ENCODE measurements around the gene KCNN2. TPM values are rescaled to one million over a fixed set of nuclear protein-coding genes. Genes with fewer than 3 reads are reported as not detected.
A peak's percentile ranks its signal among the peaks of the same experiment; 100 is the strongest.

Gene KCNN2
- total and polyA plus RNA-seq, 10 of the 15 experiments (the other 5 are each of a cell fraction or from before 2014, with no cell fraction given): 0.21 to 3.6 (median 0.79) TPM

- TF ChIP-seq NBN (IDR thresholded peaks at IDR 0.05) (no peak), EED (IDR thresholded peaks at IDR 0.05; ENCODE audit: low read depth) (no peak), MTA2 (IDR thresholded peaks at IDR 0.05; ENCODE audit: low read depth) (no peak), RAD21 (IDR thresholded peaks at IDR 0.05; ENCODE audit: insufficient read depth, low read depth, low read length) (no peak), IKZF1 (conservative IDR thresholded peaks at IDR 0.05) (peak; percentile 58; the same call in 1 of the 2 replicates)
Measured at GRCh38 chr5:114362197-114362976, 517 bp downstream of the KCNN2 start (continued).

DNA sequence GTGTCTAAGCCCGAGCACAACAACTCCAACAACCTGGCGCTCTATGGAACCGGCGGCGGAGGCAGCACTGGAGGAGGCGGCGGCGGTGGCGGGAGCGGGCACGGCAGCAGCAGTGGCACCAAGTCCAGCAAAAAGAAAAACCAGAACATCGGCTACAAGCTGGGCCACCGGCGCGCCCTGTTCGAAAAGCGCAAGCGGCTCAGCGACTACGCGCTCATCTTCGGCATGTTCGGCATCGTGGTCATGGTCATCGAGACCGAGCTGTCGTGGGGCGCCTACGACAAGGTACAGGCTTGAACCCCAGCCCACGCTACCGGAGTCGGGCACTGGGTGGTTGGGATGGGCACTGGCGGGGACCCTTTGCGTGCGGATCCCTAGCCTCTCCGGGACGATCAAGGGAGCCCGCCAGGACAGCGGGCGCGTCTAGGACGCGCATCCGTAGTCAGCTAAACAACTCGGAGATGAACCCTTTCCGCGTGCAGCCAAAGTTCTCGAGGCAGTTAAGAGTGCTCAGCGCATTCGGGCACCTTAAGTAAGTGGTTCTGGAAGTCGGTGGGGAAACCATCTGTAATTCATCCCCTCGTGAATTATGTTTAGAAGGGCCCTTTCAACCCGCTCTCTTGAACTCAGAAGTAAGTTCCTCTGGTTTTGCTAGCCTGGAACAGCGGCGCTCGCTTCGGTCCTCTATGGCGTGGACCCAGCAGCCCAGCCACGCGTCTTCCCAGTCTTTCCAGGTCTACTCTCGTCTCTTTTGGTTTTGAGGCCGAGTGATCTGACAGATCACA lies 1.3 kb downstream of the KCNN2 start:
- H3K36me3 ChIP-seq (ENCODE audit: control insufficient read depth in 2 of 2, insufficient read depth in 2 of 2, low read length in 1 of 2): no peaks in the 10 kb centered on the region
- H3K9me3 ChIP-seq (replicated peaks; ENCODE audit: control insufficient read depth, insufficient read depth, low read length): no peaks in the 10 kb centered on the region; the same call in 2 of the 3 replicates
- 62% methylated on average over 62 of the region's 62 CpGs for WGBS (ENCODE audit: insufficient coverage, insufficient replicate concordance, low lambda C conversion rate, missing lambda C conversion rate)
- H3K4me3 ChIP-seq: no peak overlapping the region
- no peak overlapping the region for H2AFZ ChIP-seq (ENCODE audit: control insufficient read depth, low read depth, low read length)
- ChIA-PET SMC1A (ENCODE audit: uncharacterized antibody, unreplicated experiment) (interaction anchor here (0.8 to 13.1 kb wide), 9 partner anchors 18 to 87 kb away, joined by 3 to 297 read pairs (median 10); no protein-coding TSS in a partner anchor), CTCF (interaction anchor here (0.9 to 10.8 kb wide), 5 partner anchors 24 to 85 kb away, joined by 3 to 347 read pairs (median 8); no protein-coding TSS in a partner anchor), RAD21 (ENCODE audit: unreplicated experiment) (interaction anchor here (0.7 to 13.6 kb wide), 9 partner anchors 47 to 97 kb away, joined by 3 to 318 read pairs (median 5); no protein-coding TSS in a partner anchor), POLR2A (interaction anchor here (1.0 to 3.5 kb wide), 6 partner anchors 9 to 85 kb away, joined by 3 to 16 read pairs (median 4); no protein-coding TSS in a partner anchor)
- FAIRE-seq: no peak
- 0 out of 3 replicates have a peak, but pooled peaks have one; percentile 0 for ATAC-seq
- peak overlapping the region; percentile 48; the same call in 1 of the 2 replicates for H3K4me2 ChIP-seq (ENCODE audit: control insufficient read depth, insufficient read depth)
- BruUV-seq (replicated peaks): no TSS peak
- in situ Hi-C loops (cut with MboI): loop anchor here (5.0 to 25.0 kb wide), 2 partner anchors 84 to 424 kb away; no protein-coding TSS in a partner anchor
- H3K9ac ChIP-seq (ENCODE audit: control insufficient read depth, insufficient read depth, low read length): no peak overlapping the region
- peaks cover 0 to 18% of the 10 kb centered on the region in 2 experiments; a peak in 2 of 4 replicates for H3K27me3 ChIP-seq (replicated peaks in 1 of 2; ENCODE audit: control insufficient read depth in 2 of 2, insufficient read depth in 2 of 2, low read length in 1 of 2)
- DNase-seq (ENCODE audit: low read depth, low spot score): no peak
- no peaks in the 10 kb centered on the region for H3K79me2 ChIP-seq (ENCODE audit: control insufficient read depth, insufficient read depth, low read length)
- no peak overlapping the region for H3K27ac ChIP-seq (ENCODE audit: control insufficient read depth, insufficient read depth)
- intact Hi-C loops (cut with micrococcal nuclease; ENCODE audit: unreplicated experiment): loop anchor here (1.0 to 10.0 kb wide), 2 partner anchors 55 to 812 kb away; no protein-coding TSS in a partner anchor
- no peaks in the 10 kb centered on the region for H4K20me1 ChIP-seq (ENCODE audit: control insufficient read depth, insufficient read depth)
- no peaks in the 10 kb centered on the region for H3K4me1 ChIP-seq (ENCODE audit: control insufficient read depth, insufficient read depth, low read length)
- TF ChIP-seq, protein P1, sequence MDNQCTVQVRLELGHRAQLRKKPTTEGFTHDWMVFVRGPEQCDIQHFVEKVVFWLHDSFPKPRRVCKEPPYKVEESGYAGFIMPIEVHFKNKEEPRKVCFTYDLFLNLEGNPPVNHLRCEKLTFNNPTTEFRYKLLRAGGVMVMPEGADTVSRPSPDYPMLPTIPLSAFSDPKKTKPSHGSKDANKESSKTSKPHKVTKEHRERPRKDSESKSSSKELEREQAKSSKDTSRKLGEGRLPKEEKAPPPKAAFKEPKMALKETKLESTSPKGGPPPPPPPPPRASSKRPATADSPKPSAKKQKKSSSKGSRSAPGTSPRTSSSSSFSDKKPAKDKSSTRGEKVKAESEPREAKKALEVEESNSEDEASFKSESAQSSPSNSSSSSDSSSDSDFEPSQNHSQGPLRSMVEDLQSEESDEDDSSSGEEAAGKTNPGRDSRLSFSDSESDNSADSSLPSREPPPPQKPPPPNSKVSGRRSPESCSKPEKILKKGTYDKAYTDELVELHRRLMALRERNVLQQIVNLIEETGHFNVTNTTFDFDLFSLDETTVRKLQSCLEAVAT (IDR thresholded peaks at IDR 0.05): peak; percentile 75
- TF ChIP-seq SIX5 (IDR thresholded peaks at IDR 0.05; ENCODE audit: low read depth, low read length, severe bottlenecking): no peak
- TF ChIP-seq CEBPB (IDR thresholded peaks at IDR 0.05; ENCODE audit: borderline replicate concordance in 1 of 2, low read depth in 2 of 2, low read length in 2 of 2): no peak
- peak; percentile 52; the same call in 1 of the 2 replicates for TF ChIP-seq ZBTB33 (IDR thresholded peaks at IDR 0.05)
- no peak for TF ChIP-seq ZZZ3 (IDR thresholded peaks at IDR 0.05; ENCODE audit: control insufficient read depth, insufficient read length, low read depth)
- no peak for TF ChIP-seq SMARCA5 (IDR thresholded peaks at IDR 0.05)
